Neural cell (in vitro differentiated cells): ENCODE data around the gene SLC7A8. TPM values are rescaled to one million over a fixed set of nuclear protein-coding genes. Genes with fewer than 3 reads are reported as not detected.

ENCODE experiments used
- H2AFZ ChIP-seq: fragments of 200-600, 300-800 bp; sonication (generic), shearing (Covaris generic); 2 replicates; pipeline ENCODE4 v1.6.0; 2014; ENCODE audit warnings: low read depth, mild to moderate bottlenecking, antibody characterized with exemption, low read length, moderate library complexity
- H3F3A ChIP-seq: fragments of 200-600 bp; shearing (Covaris generic); 2 replicates; pipeline ENCODE4 v1.6.1; 2016; ENCODE audit warnings: mild to moderate bottlenecking, moderate library complexity, mixed read lengths, antibody characterized with exemption, low read length; ENCODE audit not compliant: insufficient read depth, poor library complexity, severe bottlenecking
- H3K27ac ChIP-seq: fragments of 200-600, 300-800 bp; sonication (generic), shearing (Covaris generic); 2 replicates; pipeline ENCODE4 v1.5.1; 2014; ENCODE audit warnings: mild to moderate bottlenecking, low read length, moderate library complexity
- H3K27me3 ChIP-seq: fragments of 300-800, 200-600 bp; sonication (generic), shearing (Covaris generic); 2 replicates; pipeline ENCODE4 v1.6.0; 2014; ENCODE audit warnings: mild to moderate bottlenecking, low read depth, low read length, moderate library complexity; ENCODE audit not compliant: insufficient read depth
- H3K36me3 ChIP-seq: fragments of 300-800, 200-600 bp; sonication (generic), shearing (Covaris generic); 2 replicates; pipeline ENCODE4 v1.5.1; 2014; ENCODE audit warnings: mild to moderate bottlenecking, antibody characterized with exemption, low read length, moderate library complexity; ENCODE audit not compliant: insufficient read depth
- H3K4me2 ChIP-seq: fragments of 300-800, 200-600 bp; sonication (generic), shearing (Covaris generic); 2 replicates; pipeline ENCODE4 v1.6.0; 2014; ENCODE audit warnings: mild to moderate bottlenecking, low read length
- H3K4me3 ChIP-seq: fragments of 300-800, 200-600 bp; sonication (generic), shearing (Covaris generic); 2 replicates; pipeline ENCODE4 v1.5.1; 2014; ENCODE audit warnings: mild to moderate bottlenecking, low read length, moderate library complexity
- H3K79me2 ChIP-seq: fragments of 200-600 bp; shearing (Covaris generic); replicated peaks from 2 replicates; pipeline ENCODE4 v1.6.0; 2014; ENCODE audit warnings: mild to moderate bottlenecking, low read length, moderate library complexity; ENCODE audit not compliant: insufficient read depth
- H3K9ac ChIP-seq: fragments of 300-800, 200-600 bp; sonication (generic), shearing (Covaris generic); 2 replicates; pipeline ENCODE4 v1.6.1; 2016; ENCODE audit warnings: mild to moderate bottlenecking, low read length, mixed read lengths
- H3K9me2 ChIP-seq: fragments of 200-600 bp; shearing (Covaris generic); 2 replicates; pipeline ENCODE4 v1.6.1; 2016; ENCODE audit warnings: mild to moderate bottlenecking, low read length, mixed read lengths; ENCODE audit not compliant: insufficient read depth
- H3K9me3 ChIP-seq: fragments of 200-600, 300-800 bp; sonication (generic), shearing (Covaris generic); 2 replicates; pipeline ENCODE4 v1.6.1; 2016; ENCODE audit warnings: mild to moderate bottlenecking, mixed run types, low read length, moderate library complexity, mixed read lengths
- H4K20me1 ChIP-seq: fragments of 200-600 bp; shearing (Covaris generic); 2 replicates; pipeline ENCODE4 v1.6.1; 2016; ENCODE audit warnings: mild to moderate bottlenecking, mixed run types; ENCODE audit not compliant: insufficient read depth
- EP300 ChIP-seq: fragments of 450-650 bp; conservative IDR thresholded peaks from 2 replicates; pipeline ENCODE4 v1.6.1; 2014; ENCODE audit warnings: antibody characterized with exemption, mild to moderate bottlenecking, moderate library complexity; ENCODE audit not compliant: poor library complexity, severe bottlenecking
- EZH2 ChIP-seq: fragments of 200-600, 300-800 bp; shearing (Covaris generic), sonication (generic); IDR thresholded peaks from 2 replicates; pipeline ENCODE4 v1.6.1; 2014; ENCODE audit warnings: antibody characterized with exemption, low read length, borderline replicate concordance, mild to moderate bottlenecking; ENCODE audit not compliant: insufficient read depth, poor library complexity, severe bottlenecking
- MXI1 ChIP-seq: fragments of 450-650 bp; conservative IDR thresholded peaks from 2 replicates; pipeline ENCODE4 v1.6.1; 2014; ENCODE audit warnings: antibody characterized with exemption, mild to moderate bottlenecking; ENCODE audit not compliant: poor library complexity, severe bottlenecking
- POLR2AphosphoS5 ChIP-seq: IDR thresholded peaks from 2 replicates; pipeline ENCODE4 v1.6.1; 2012
- RAD21 ChIP-seq: fragments of 450-650 bp; conservative IDR thresholded peaks from 2 replicates; pipeline ENCODE4 v1.6.1; 2014; ENCODE audit warnings: antibody characterized with exemption, mild to moderate bottlenecking, moderate library complexity
- REST ChIP-seq: IDR thresholded peaks from 2 replicates; pipeline ENCODE4 v1.6.1; 2012; ENCODE audit warnings: borderline replicate concordance
- SMC3 ChIP-seq: fragments of 450-650 bp; conservative IDR thresholded peaks from 2 replicates; pipeline ENCODE4 v1.6.1; 2014; ENCODE audit warnings: antibody characterized with exemption, mild to moderate bottlenecking, moderate library complexity; ENCODE audit not compliant: poor library complexity
- TAF1 ChIP-seq: IDR thresholded peaks from 2 replicates; pipeline ENCODE4 v1.6.1; 2012; ENCODE audit warnings: low read depth
- polyA plus RNA-seq: library from polyadenylated mRNA; depleted of rRNA; stranded (reverse); fragments of >200 nt; gene quantifications from 2 replicates; pipeline ENCODE4 v1.2.3, GENCODE V29; 2014
- TF ChIP-seq, protein P1 (sequence below): fragments of 450-650 bp; IDR thresholded peaks from 2 replicates; pipeline ENCODE4 v1.5.1; 2014; ENCODE audit warnings: antibody characterized with exemption, mild to moderate bottlenecking, moderate library complexity; ENCODE audit not compliant: poor library complexity, severe bottlenecking

SLC7A8 gene
- polyA plus RNA-seq, 1 donor from 2014 or later = 0.21 TPM

- no peak overlapping the region for H3K4me2 ChIP-seq
- H3K9me2 ChIP-seq = no peaks in the 10 kb centered on the region
- no peaks in the 10 kb centered on the region for H3K36me3 ChIP-seq
- no peaks in the 10 kb centered on the region for H3K9me3 ChIP-seq
- TF ChIP-seq EZH2 = no peak
- no peak for TF ChIP-seq POLR2AphosphoS5
- TF ChIP-seq RAD21 = peak; percentile 99
- no peak for TF ChIP-seq REST
- peak; percentile 100 for TF ChIP-seq SMC3
- TF ChIP-seq, protein P1, sequence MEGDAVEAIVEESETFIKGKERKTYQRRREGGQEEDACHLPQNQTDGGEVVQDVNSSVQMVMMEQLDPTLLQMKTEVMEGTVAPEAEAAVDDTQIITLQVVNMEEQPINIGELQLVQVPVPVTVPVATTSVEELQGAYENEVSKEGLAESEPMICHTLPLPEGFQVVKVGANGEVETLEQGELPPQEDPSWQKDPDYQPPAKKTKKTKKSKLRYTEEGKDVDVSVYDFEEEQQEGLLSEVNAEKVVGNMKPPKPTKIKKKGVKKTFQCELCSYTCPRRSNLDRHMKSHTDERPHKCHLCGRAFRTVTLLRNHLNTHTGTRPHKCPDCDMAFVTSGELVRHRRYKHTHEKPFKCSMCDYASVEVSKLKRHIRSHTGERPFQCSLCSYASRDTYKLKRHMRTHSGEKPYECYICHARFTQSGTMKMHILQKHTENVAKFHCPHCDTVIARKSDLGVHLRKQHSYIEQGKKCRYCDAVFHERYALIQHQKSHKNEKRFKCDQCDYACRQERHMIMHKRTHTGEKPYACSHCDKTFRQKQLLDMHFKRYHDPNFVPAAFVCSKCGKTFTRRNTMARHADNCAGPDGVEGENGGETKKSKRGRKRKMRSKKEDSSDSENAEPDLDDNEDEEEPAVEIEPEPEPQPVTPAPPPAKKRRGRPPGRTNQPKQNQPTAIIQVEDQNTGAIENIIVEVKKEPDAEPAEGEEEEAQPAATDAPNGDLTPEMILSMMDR = peak; percentile 100
- peak; percentile 34 for TF ChIP-seq EP300
- no peak for TF ChIP-seq MXI1
- TF ChIP-seq TAF1 = no peak
- no peaks in the 10 kb centered on the region for H3K79me2 ChIP-seq
- no peaks in the 10 kb centered on the region for H4K20me1 ChIP-seq
- H3K4me3 ChIP-seq = no peak overlapping the region
- no peaks in the 10 kb centered on the region for H3K27me3 ChIP-seq
- H3F3A ChIP-seq = no peaks in the 10 kb centered on the region
- peak overlapping the region; percentile 5 for H3K9ac ChIP-seq
- H2AFZ ChIP-seq = no peak overlapping the region
- H3K27ac ChIP-seq = no peak overlapping the region
These were observed 62.8 kb downstream of the SLC7A8 start for GRCh38 chr14:23120541-23121251.

DNA sequence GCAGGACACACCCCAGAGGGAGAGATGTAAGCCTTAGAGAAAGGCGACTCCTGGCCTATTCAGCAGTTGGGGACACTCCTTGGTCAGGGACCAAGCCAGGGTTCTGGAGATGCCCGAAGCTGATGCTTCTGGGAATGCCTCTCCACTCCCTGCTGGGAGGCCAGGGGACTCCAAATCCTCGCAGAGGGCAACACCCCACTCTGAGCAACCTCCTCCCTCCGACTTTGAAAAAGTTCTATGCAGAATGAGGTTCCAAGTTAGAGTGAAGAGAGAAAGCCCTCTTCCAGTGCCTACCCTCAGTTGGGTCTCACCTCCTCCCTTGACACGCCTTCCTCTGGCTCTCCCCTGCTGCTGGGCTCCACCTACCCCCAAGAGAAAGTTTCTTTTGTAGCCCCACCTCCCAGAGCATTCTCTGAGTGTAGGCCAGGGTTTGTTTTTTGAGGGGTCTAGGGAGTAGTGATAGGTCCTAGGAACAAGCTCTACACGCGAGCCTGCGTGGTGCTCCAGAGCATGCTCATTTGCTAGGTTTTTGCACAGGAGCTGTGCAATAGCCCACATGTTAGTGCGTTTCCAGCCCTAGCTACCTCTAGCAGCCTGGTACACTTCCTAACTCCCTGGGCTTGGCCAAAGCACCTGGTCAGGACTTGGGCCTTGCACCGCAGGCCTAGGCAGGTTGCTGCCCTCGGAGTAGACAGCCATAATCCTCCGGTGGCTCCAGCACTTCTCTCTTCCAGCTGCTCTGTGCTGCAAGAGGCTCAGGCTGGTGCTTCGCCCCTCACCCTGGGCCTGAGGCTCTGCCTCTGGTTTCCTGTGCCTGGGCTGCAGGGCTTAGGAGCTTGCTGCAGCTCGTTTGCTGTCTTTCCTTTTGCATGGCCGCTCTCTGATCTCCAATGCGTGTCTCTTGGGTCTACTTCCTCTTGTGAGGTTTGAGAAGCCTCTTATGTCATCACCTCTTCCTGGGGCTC is 63.8 kb downstream of the SLC7A8 start:
- H2AFZ ChIP-seq = no peak overlapping the region
- no peak overlapping the region for H3K4me2 ChIP-seq
- H3K36me3 ChIP-seq = no peaks in the 10 kb centered on the region
- H3F3A ChIP-seq = no peaks in the 10 kb centered on the region
- H3K9me3 ChIP-seq = no peaks in the 10 kb centered on the region
- TF ChIP-seq POLR2AphosphoS5 (no peak), SMC3 (no peak), MXI1 (no peak), EP300 (no peak), TAF1 (no peak), RAD21 (no peak), REST (no peak), EZH2 (no peak)
- TF ChIP-seq, protein P1 = no peak
- no peak overlapping the region for H3K9ac ChIP-seq
- no peak overlapping the region for H3K27ac ChIP-seq
- H3K9me2 ChIP-seq = no peaks in the 10 kb centered on the region
- no peak overlapping the region for H3K4me3 ChIP-seq
- H4K20me1 ChIP-seq = no peaks in the 10 kb centered on the region
- H3K79me2 ChIP-seq = no peaks in the 10 kb centered on the region
- no peaks in the 10 kb centered on the region for H3K27me3 ChIP-seq
